ENCODE measurements around the gene ABCC5.

Gene ABCC5

DNA sequence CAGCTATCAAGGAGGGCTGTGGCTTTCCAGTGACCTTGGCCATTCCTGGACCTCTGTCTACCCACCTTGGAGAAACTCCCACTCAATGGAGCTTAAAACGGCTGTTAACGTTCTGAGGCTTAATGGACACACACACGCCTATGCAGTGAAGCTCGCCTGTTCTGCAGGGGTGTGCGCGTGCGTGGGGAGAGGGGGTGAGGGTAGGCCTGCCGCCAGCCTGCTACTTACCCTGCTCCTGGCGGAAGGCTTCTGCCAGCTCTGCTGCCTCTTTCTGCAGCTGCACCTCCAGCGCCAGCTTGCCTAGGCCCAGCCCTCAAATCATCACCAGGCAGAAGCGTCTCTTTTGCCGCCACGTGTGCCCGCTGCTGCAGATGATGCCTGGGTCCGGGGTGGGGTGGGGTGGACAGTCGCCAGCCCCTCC, 109.8 kb downstream of the ABCC5 start:
- DNase-seq (ENCODE audit: low read depth): no peak
- no peak for TF ChIP-seq CTCF (conservative IDR thresholded peaks at IDR 0.05; ENCODE audit: low read depth, low read length)

DNA sequence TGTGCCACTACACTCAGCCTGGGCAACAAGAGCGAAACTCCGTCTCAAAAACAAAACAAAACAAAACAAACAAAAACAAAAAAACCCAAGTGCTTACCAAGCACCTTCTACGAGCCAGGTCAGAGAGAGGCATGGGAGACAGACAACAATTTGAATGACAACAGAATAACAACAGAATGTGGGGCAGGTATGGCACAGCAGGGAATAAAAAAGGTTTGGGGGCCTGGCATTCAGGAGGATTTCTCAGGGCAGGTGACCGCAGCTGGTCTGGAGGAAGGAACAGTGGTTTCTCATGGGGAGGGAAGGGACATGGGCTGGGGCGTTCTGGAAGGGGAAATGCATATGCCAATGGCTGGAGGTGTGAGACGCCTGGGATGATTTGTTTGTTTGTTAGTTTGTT, 110.5 kb downstream of the ABCC5 start:
- DNase-seq (ENCODE audit: low read depth): no peak
- H3K4me3 ChIP-seq (ENCODE audit: low read depth, low read length): no peak overlapping the region
- TF ChIP-seq CTCF (conservative IDR thresholded peaks at IDR 0.05; ENCODE audit: low read depth, low read length): no peak

More for the DNA sequence above, 109.8 kb downstream of the ABCC5 start:
- no peak overlapping the region for H3K4me3 ChIP-seq (ENCODE audit: low read depth, low read length)

- H3K4me3 ChIP-seq (ENCODE audit: low read depth, low read length): no peak overlapping the region
- no peak for TF ChIP-seq CTCF (conservative IDR thresholded peaks at IDR 0.05; ENCODE audit: low read depth, low read length)
Observed at GRCh38 chr3:183906234-183906921, 111.3 kb downstream of the ABCC5 start.

GRCh38 chr3:183904833-183905780, 112.6 kb downstream of the ABCC5 start:
- TF ChIP-seq CTCF (conservative IDR thresholded peaks at IDR 0.05; ENCODE audit: low read depth, low read length): no peak
- no peak for DNase-seq (ENCODE audit: low read depth)

More at GRCh38 chr3:183906234-183906921, 111.3 kb downstream of the ABCC5 start:
- DNase-seq (ENCODE audit: low read depth): no peak

DNA sequence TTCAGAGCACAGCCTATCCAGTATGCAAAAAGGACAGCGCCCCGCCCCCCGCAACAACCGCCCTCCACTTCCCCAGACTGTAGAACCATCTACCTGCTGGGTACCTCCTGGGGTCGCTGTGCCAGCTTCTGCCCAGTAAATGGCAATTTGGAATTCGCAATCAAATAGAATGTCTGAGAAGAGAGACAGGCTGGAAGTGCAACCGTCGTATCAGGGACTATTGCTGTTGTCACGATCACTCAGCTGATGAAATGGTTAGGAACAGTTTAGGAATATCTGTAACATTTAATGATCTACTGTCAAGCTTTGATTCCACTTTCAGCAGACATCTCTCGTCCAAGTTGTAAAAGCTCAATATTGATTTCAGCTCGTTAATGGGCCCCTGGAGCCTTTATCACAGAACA, 119.7 kb downstream of the ABCC5 start:
- no peak for TF ChIP-seq CTCF (conservative IDR thresholded peaks at IDR 0.05; ENCODE audit: low read depth, low read length)
- no peak for DNase-seq (ENCODE audit: low read depth)
- H3K4me3 ChIP-seq (ENCODE audit: low read depth, low read length): no peak overlapping the region

More at GRCh38 chr3:183904833-183905780, 112.6 kb downstream of the ABCC5 start:
- no peak overlapping the region for H3K4me3 ChIP-seq (ENCODE audit: low read depth, low read length)

- no peak overlapping the region for H3K4me3 ChIP-seq (ENCODE audit: low read depth, low read length)
- no peak for DNase-seq (ENCODE audit: low read depth)
- TF ChIP-seq CTCF (conservative IDR thresholded peaks at IDR 0.05; ENCODE audit: low read depth, low read length): no peak
Observed at GRCh38 chr3:183897606-183898005, 120.1 kb downstream of the ABCC5 start.
